ENCODE measurements around the gene GPC6. TPM values are rescaled to one million over a fixed set of nuclear protein-coding genes. Genes with fewer than 3 reads are reported as not detected.

The GPC6 gene
- total RNA-seq, 1 experiment from 2014 or later = 0.22 TPM

GRCh38 chr13:93539914-93540313 is 313.3 kb downstream of the GPC6 start:
- Histone ChIP-seq H3K4me2 (ENCODE audit: low read length) (no peak overlapping the region), H3K27ac (ENCODE audit: low read depth, low read length) (no peak overlapping the region), H3K27me3 (ENCODE audit: insufficient read depth, low read length) (no peaks in the 10 kb centered on the region), H4K20me1 (ENCODE audit: insufficient read depth) (no peaks in the 10 kb centered on the region), H3K4me1 (ENCODE audit: control insufficient read depth in 1 of 2, insufficient read depth in 2 of 2, low read length in 2 of 2) (no peaks in the 10 kb centered on the region), H2AFZ (ENCODE audit: low read depth, low read length, poor library complexity, severe bottlenecking) (no peak overlapping the region), H3K36me3 (ENCODE audit: control insufficient read depth in 1 of 2, insufficient read depth in 2 of 2, low read length in 2 of 2) (no peaks in the 10 kb centered on the region), H3K9me2 (ENCODE audit: insufficient read depth) (no peaks in the 10 kb centered on the region), H3K4me3 (replicated peaks in 1 of 2; ENCODE audit: low read depth in 1 of 2, low read length in 2 of 2) (no peak overlapping the region), H3K9ac (ENCODE audit: low read length) (no peak overlapping the region), H3K79me2 (ENCODE audit: insufficient read depth, low read length) (no peaks in the 10 kb centered on the region), H3K9me3 (ENCODE audit: control insufficient read depth in 1 of 2, insufficient read depth in 1 of 2, low read depth in 1 of 2, low read length in 2 of 2) (peaks cover 0 to 14% of the 10 kb centered on the region in 2 experiments; a peak in 2 of 4 replicates)
- TF ChIP-seq CEBPB (IDR thresholded peaks at IDR 0.05; ENCODE audit: low read depth) = no peak
- no peak for TF ChIP-seq EZH2 (IDR thresholded peaks at IDR 0.05)
- no peak for TF ChIP-seq POLR2AphosphoS5 (IDR thresholded peaks at IDR 0.05; ENCODE audit: low read depth, low read length)
- TF ChIP-seq CBX3 (IDR thresholded peaks at IDR 0.05; ENCODE audit: low read depth) = no peak
- TF ChIP-seq ATF3 (IDR thresholded peaks at IDR 0.05) = no peak
- no peak for TF ChIP-seq SP1 (IDR thresholded peaks at IDR 0.05; ENCODE audit: low read depth)
- no peak for TF ChIP-seq YY1 (IDR thresholded peaks at IDR 0.05; ENCODE audit: extremely low read depth, insufficient replicate concordance, low read depth, low read length)
- TF ChIP-seq ELF1 (IDR thresholded peaks at IDR 0.05; ENCODE audit: borderline replicate concordance, low read depth) = no peak
- no peak for TF ChIP-seq RAD21 (IDR thresholded peaks at IDR 0.05; ENCODE audit: low read depth)
- no peak for TF ChIP-seq FOSL1 (IDR thresholded peaks at IDR 0.05; ENCODE audit: low read depth)
- no peak for TF ChIP-seq POLR2A (IDR thresholded peaks at IDR 0.05; ENCODE audit: borderline replicate concordance, extremely low read depth, insufficient read depth, insufficient read length)
- TF ChIP-seq SIN3A (IDR thresholded peaks at IDR 0.05; ENCODE audit: low read depth) = no peak
- TF ChIP-seq REST (IDR thresholded peaks at IDR 0.05; ENCODE audit: low read depth) = no peak
- no peak for TF ChIP-seq SRF (IDR thresholded peaks at IDR 0.05; ENCODE audit: low read depth)
- no peak for TF ChIP-seq ZFX (IDR thresholded peaks at IDR 0.05)
- no peak for TF ChIP-seq EZH2phosphoT487 (IDR thresholded peaks at IDR 0.05; ENCODE audit: borderline replicate concordance)
- TF ChIP-seq TCF7L2 (IDR thresholded peaks at IDR 0.05; ENCODE audit: borderline replicate concordance, extremely low read depth, insufficient read depth, insufficient read length) = no peak
- TF ChIP-seq EGR1 (IDR thresholded peaks at IDR 0.05; ENCODE audit: low read depth) = no peak
- TF ChIP-seq JUND (IDR thresholded peaks at IDR 0.05) = no peak
- no peak for TF ChIP-seq ZNF274 (IDR thresholded peaks at IDR 0.05; ENCODE audit: low read depth, low read length)
- ChIA-PET CTCF (no interaction called here), POLR2A (no interaction called here), RAD21 (ENCODE audit: low non-redundant PET in 1 of 2, low total read pairs in 2 of 2, uncharacterized antibody in 2 of 2, unreplicated experiment in 2 of 2) (no interaction called here)
- ATAC-seq (no peak), DNase-seq (ENCODE audit: low read depth, low spot score) (no peak)
- intact Hi-C loops (cut with micrococcal nuclease) = no loop called here
- BruUV-seq (replicated peaks) = no TSS peak
